Gastrocnemius medialis (tissue), 4 donors: ENCODE measurements around the gene FARS2. TPM values are rescaled to one million over a fixed set of nuclear protein-coding genes. Genes with fewer than 3 reads are reported as not detected.

Experiments used
- ATAC-seq, 2 donors: fragments of 150-250 bp; one replicate each; pipeline ENCODE4 v1.9.1; 2016
- DNase-seq, 2 donors: peaks; one replicate each; pipeline ENCODE4 v3.0.0-alpha.2; 2019
- H3K27ac ChIP-seq, 4 donors: fragments of 200-600 bp; sonication (generic); 1 replicate in 1 of 4; 2 replicates in 3 of 4; pipeline ENCODE4 v1.5.1; 2016 to 2018; ENCODE audit warnings: mild to moderate bottlenecking in 2 of 4, moderate library complexity in 1 of 4
- H3K27me3 ChIP-seq, 3 donors: fragments of 200-600 bp; sonication (generic) in 2 of 3; 1 replicate in 1 of 3; 2 replicates in 2 of 3; pipeline versions ENCODE4 v1.5.1 to v1.6.0; 2016 to 2019; ENCODE audit warnings: mild to moderate bottlenecking in 1 of 3, moderate library complexity in 1 of 3
- H3K36me3 ChIP-seq, 2 donors: fragments of 200-600 bp; sonication (generic) in 1 of 2; one replicate each; pipeline ENCODE4 v1.5.1; 2017 to 2018
- H3K4me1 ChIP-seq, 2 donors: fragments of 200-600 bp; sonication (generic) in 1 of 2; one replicate each; pipeline ENCODE4 v1.5.1; 2016 to 2017; ENCODE audit warnings: mild to moderate bottlenecking in 2 of 2
- H3K4me3 ChIP-seq, 4 donors: fragments of 200-600 bp; sonication (generic) in 3 of 4; 1 replicate in 1 of 4; 2 replicates in 3 of 4; pipeline ENCODE4 v1.5.1; 2016 to 2019; ENCODE audit warnings: mild to moderate bottlenecking in 2 of 4
- H3K9me3 ChIP-seq, 3 donors: fragments of 200-600 bp; sonication (generic) in 2 of 3; 1 replicate in 1 of 3; 2 replicates in 2 of 3; pipeline ENCODE4 v1.5.1; 2016 to 2019
- POLR2A ChIP-seq, 2 donors: fragments of 450-650 bp; IDR thresholded peaks; one replicate each; pipeline ENCODE4 v1.6.1; 2017; ENCODE audit warnings: antibody characterized with exemption in 2 of 2, mild to moderate bottlenecking in 2 of 2, moderate library complexity in 2 of 2
- in situ Hi-C, 4 donors: fragments of 200-750 bp; cut with MboI; loops; one replicate each; pipeline versions ENCODE4 v1.15.0 to v1.8.0; 2017; ENCODE audit warnings: low sequenced_read_pairs in 4 of 4
- intact Hi-C: fragments of 100-400 bp; cut with DNase I; formaldehyde crosslinking; loops from one replicate; pipeline ENCODE4 v1.15.1; 2023; ENCODE audit warnings: low total_unique reads
- total RNA-seq, 4 donors: library from RNA; depleted of rRNA; stranded (reverse); fragments of >200 nt; gene quantifications; one replicate each; pipeline versions ENCODE4 v1.1.0 to v1.2.3, GENCODE V29; 2016
- TF ChIP-seq, protein P1 (sequence below), 5 experiments: fragments of 450-650 bp in 3 of 5; fragments of 200-600 bp in 2 of 5; sonication (generic) in 2 of 5; IDR thresholded peaks in 4 of 5; conservative IDR thresholded peaks in 1 of 5; 1 replicate in 4 of 5; 2 replicates in 1 of 5; pipeline ENCODE4 v1.5.1; 2016 to 2019; ENCODE audit warnings: antibody characterized with exemption in 5 of 5, mild to moderate bottlenecking in 3 of 5, moderate library complexity in 3 of 5

FARS2 gene
- total RNA-seq, 4 donors from 2014 or later: 13.6 to 24.0 (median 15.8) TPM

DNA sequence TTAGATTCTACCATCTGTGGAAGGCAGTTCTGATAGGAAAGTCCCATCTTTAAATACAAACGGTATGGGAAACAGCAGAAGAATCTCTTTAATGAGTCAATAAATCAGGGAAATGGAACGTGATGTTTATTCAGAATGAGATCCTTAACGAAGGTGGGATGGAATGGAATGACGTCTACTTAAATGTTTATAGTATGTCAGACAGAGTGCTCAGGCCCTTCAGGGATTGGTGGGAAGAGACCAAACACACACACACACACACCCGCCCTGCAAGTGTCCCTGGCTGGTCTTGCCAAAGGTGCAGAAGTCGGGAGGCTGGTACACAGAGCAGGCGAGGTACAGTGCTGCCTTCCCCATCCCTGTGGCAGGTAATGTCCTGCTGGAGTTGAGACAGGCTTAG is 164.0 kb downstream of the FARS2 start:
- no peak overlapping the region for H3K4me3 ChIP-seq
- H3K27me3 ChIP-seq: no peaks in the 10 kb centered on the region
- no peaks in the 10 kb centered on the region for H3K36me3 ChIP-seq
- no peaks in the 10 kb centered on the region for H3K9me3 ChIP-seq
- in situ Hi-C loops: no loop called here
- no peak for TF ChIP-seq POLR2A (IDR thresholded peaks at IDR 0.05)
- TF ChIP-seq, protein P1, sequence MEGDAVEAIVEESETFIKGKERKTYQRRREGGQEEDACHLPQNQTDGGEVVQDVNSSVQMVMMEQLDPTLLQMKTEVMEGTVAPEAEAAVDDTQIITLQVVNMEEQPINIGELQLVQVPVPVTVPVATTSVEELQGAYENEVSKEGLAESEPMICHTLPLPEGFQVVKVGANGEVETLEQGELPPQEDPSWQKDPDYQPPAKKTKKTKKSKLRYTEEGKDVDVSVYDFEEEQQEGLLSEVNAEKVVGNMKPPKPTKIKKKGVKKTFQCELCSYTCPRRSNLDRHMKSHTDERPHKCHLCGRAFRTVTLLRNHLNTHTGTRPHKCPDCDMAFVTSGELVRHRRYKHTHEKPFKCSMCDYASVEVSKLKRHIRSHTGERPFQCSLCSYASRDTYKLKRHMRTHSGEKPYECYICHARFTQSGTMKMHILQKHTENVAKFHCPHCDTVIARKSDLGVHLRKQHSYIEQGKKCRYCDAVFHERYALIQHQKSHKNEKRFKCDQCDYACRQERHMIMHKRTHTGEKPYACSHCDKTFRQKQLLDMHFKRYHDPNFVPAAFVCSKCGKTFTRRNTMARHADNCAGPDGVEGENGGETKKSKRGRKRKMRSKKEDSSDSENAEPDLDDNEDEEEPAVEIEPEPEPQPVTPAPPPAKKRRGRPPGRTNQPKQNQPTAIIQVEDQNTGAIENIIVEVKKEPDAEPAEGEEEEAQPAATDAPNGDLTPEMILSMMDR (IDR thresholded peaks at IDR 0.05 in 4 of 5, conservative IDR thresholded peaks at IDR 0.05 in 1 of 5): no peak
- no peak overlapping the region for H3K27ac ChIP-seq
- intact Hi-C loops: no loop called here
- no peak for DNase-seq
- no peak for ATAC-seq
- H3K4me1 ChIP-seq: no peaks in the 10 kb centered on the region

DNA sequence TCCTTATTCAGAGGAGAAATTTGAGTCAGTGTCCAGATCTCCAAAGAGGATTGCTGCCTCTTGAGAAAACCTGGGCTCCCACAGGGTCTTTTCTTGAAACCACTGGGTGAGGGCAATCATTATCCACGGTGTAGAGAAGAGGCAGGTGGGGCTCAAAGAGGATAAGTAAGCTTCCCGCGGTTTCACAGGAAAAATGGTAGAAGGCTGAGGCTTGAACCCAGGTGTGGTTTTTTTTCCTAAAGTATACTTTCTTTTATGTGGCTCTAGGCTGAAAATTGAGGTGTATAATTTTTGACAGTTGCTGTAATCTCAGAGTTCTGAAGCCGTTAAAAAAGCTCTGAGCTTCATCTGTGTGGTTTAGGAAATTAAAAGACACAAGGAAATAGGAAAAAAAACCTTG is 164.5 kb downstream of the FARS2 start:
- DNase-seq (no peak), ATAC-seq (no peak)
- Histone ChIP-seq H3K9me3 (no peaks in the 10 kb centered on the region), H3K27me3 (no peaks in the 10 kb centered on the region), H3K4me1 (no peaks in the 10 kb centered on the region), H3K36me3 (no peaks in the 10 kb centered on the region), H3K27ac (no peak overlapping the region), H3K4me3 (no peak overlapping the region)
- TF ChIP-seq POLR2A (IDR thresholded peaks at IDR 0.05): no peak
- TF ChIP-seq, protein P1 (IDR thresholded peaks at IDR 0.05 in 4 of 5, conservative IDR thresholded peaks at IDR 0.05 in 1 of 5): no peak
- in situ Hi-C loops (no loop called here), intact Hi-C loops (no loop called here)

DNA sequence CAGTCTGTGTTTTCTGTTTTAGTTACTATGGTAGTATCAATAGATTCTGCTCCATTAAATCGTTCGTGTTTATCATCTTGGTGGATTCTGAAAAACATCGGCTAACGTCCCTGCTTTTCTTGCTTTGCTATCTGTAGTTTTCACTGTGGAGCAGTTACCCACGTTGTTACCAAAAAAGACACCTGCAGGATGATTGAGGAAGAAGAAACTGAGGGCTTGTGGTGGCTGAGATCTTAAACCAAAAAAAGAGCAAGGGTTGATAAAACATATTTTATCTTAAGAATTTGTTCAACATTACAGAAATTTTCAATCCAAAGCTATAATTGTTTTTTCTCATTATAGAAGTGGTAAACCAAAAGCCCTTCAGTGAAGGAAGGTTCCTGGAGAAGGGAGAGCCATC is 166.3 kb downstream of the FARS2 start:
- ATAC-seq: no peak
- intact Hi-C loops: no loop called here
- no peak overlapping the region for H3K4me3 ChIP-seq
- H3K27ac ChIP-seq: no peak overlapping the region
- no peak for TF ChIP-seq POLR2A (IDR thresholded peaks at IDR 0.05)
- TF ChIP-seq, protein P1 (IDR thresholded peaks at IDR 0.05 in 4 of 5, conservative IDR thresholded peaks at IDR 0.05 in 1 of 5): no peak
- no peak for DNase-seq
- in situ Hi-C loops: no loop called here
- H3K36me3 ChIP-seq: no peaks in the 10 kb centered on the region
- H3K9me3 ChIP-seq: no peaks in the 10 kb centered on the region
- H3K4me1 ChIP-seq: no peaks in the 10 kb centered on the region
- no peaks in the 10 kb centered on the region for H3K27me3 ChIP-seq

DNA sequence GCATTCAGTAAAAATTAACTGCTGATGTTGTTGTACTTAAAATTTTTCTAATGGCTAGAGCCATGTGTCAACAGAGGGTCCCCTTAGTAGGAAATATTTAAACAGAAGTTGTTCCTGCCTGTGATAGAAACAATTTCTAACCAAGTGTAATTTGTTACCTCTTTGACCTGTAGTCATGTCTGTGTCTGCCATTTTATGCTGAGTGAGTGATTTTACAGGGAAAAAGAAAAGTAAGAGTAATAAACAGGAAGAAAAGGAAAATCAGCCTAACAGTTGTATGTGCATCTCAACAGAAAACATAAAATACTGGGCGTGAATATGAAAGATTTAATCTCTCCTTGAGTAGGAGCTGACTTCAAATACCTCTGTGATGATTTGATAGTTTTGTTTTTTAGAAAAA is 172.0 kb downstream of the FARS2 start:
- in situ Hi-C loops: no loop called here
- no peaks in the 10 kb centered on the region for H3K27me3 ChIP-seq
- DNase-seq: no peak
- TF ChIP-seq, protein P1 (IDR thresholded peaks at IDR 0.05 in 4 of 5, conservative IDR thresholded peaks at IDR 0.05 in 1 of 5): no peak
- no peak for TF ChIP-seq POLR2A (IDR thresholded peaks at IDR 0.05)
- H3K27ac ChIP-seq: no peak overlapping the region
- no peak overlapping the region for H3K4me3 ChIP-seq
- no peaks in the 10 kb centered on the region for H3K36me3 ChIP-seq
- no peak for ATAC-seq
- no peaks in the 10 kb centered on the region for H3K4me1 ChIP-seq
- no peaks in the 10 kb centered on the region for H3K9me3 ChIP-seq
- intact Hi-C loops: no loop called here

DNA sequence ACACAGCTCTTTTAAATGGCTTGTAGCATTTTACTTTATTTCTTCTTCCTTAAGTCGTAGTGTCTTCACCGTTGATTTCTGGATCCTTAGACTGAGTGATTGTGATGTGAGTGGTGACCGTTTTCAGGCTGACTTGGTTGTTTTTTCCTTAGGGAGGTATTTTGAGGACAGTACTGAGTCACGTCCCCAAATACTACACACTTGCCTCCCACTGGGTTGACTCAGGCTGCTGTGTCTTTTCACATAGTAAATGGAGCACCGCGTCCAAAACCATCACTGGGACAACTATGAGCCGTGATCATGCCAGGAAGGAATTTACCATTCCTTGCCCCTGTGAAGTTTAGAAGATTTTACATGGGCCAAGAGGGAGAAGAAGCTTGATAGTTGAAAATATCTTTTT is 174.1 kb downstream of the FARS2 start:
- no peak for TF ChIP-seq POLR2A (IDR thresholded peaks at IDR 0.05)
- Histone ChIP-seq H3K4me3 (no peak overlapping the region), H3K27ac (no peak overlapping the region), H3K27me3 (no peaks in the 10 kb centered on the region), H3K4me1 (no peaks in the 10 kb centered on the region), H3K9me3 (no peaks in the 10 kb centered on the region), H3K36me3 (no peaks in the 10 kb centered on the region)
- DNase-seq (no peak), ATAC-seq (no peak)
- in situ Hi-C loops (no loop called here), intact Hi-C loops (no loop called here)
